HCT116 (cell line): Measurements from ENCODE around the gene MBTPS2. TPM values are rescaled to one million over a fixed set of nuclear protein-coding genes. Genes with fewer than 3 reads are reported as not detected.

Experiments used
- ATAC-seq: fragments of 200-7000 bp; cut with Tn5 transposase; 2 replicates; pipeline ENCODE4 v1.9.1; 2020; ENCODE audit warnings: mild to moderate bottlenecking, moderate library complexity
- BruUV-seq: library from RNA; stranded (reverse); fragments of 400-500 nt; replicated peaks from 2 replicates; lab custom pipeline; 2021; lab: Mats Ljungman, UMichigan
- CTCF ChIA-PET: fragments of 300-600 bp; sonication (Branson Sonifier 250); formaldehyde crosslinking; loops from one replicate; lab custom pipeline; 2021; ENCODE audit warnings: antibody characterized with exemption; lab: Charles Lee
- POLR2A ChIA-PET: fragments of 300-600, 350-600 bp; sonication (Branson Sonifier 250); formaldehyde crosslinking; loops from one replicate; lab custom pipeline; 2021; ENCODE audit warnings: antibody characterized with exemption; lab: Charles Lee
- RAD21 ChIA-PET, 2 experiments: fragments of 300-600 bp; sonication (Branson Sonifier 250); formaldehyde crosslinking; loops; one replicate each; lab custom pipeline; 2023; ENCODE audit warnings: low total read pairs in 2 of 2; ENCODE audit not compliant: uncharacterized antibody in 2 of 2, unreplicated experiment in 2 of 2, low non-redundant PET in 1 of 2; lab: Charles Lee
- DNase-seq: peaks from one replicate; pipeline ENCODE4 v3.0.0-alpha.2; 2010; ENCODE audit warnings: low read depth, low spot score
- H2AFZ ChIP-seq: fragments of 200-600 bp; shearing (Covaris generic), sonication (generic); 2 replicates; pipeline ENCODE4 v1.6.1; 2017; ENCODE audit warnings: low read depth, mixed run types, mixed read lengths, antibody characterized with exemption, low read length; ENCODE audit not compliant: poor library complexity, severe bottlenecking
- H3K27ac ChIP-seq: 2 replicates; pipeline ENCODE4 v1.5.1; 2012; ENCODE audit warnings: low read depth, low read length
- H3K27me3 ChIP-seq: fragments of 200-600 bp; sonication (generic); 2 replicates; pipeline ENCODE4 v1.6.1; 2016; ENCODE audit warnings: mixed run types, low read length, mixed read lengths; ENCODE audit not compliant: insufficient read depth
- H3K36me3 ChIP-seq, 2 experiments: fragments of 200-500 bp in 1 of 2; fragments of 200-600 bp in 1 of 2; sonication (Bioruptor generic) in 1 of 2; sonication (generic) in 1 of 2; 2 replicates each; pipeline versions ENCODE4 v1.5.1 to v1.6.1; 2014 to 2016; ENCODE audit warnings: low read length in 2 of 2, inconsistent platforms in 1 of 2, mixed read lengths in 1 of 2, mixed run types in 1 of 2; ENCODE audit not compliant: insufficient read depth in 2 of 2, control insufficient read depth in 1 of 2
- H3K4me1 ChIP-seq, 2 experiments: fragments of 200-600 bp in 1 of 2; sonication (generic) in 1 of 2; 2 replicates each; pipeline versions ENCODE4 v1.5.1 to v1.6.1; 2012 to 2017; ENCODE audit warnings: low read length in 2 of 2, inconsistent platforms in 1 of 2, mild to moderate bottlenecking in 1 of 2, mixed read lengths in 1 of 2, mixed run types in 1 of 2, moderate library complexity in 1 of 2; ENCODE audit not compliant: insufficient read depth in 2 of 2, control insufficient read depth in 1 of 2
- H3K4me2 ChIP-seq: fragments of 200-600 bp; sonication (generic); 2 replicates; pipeline ENCODE4 v1.6.1; 2017; ENCODE audit warnings: mixed run types, low read length, mixed read lengths
- H3K4me3 ChIP-seq, 2 experiments: fragments of 200-600 bp in 1 of 2; sonication (generic) in 1 of 2; replicated peaks in 1 of 2; 2 replicates each; pipeline ENCODE4 v1.5.1; 2011 to 2016; ENCODE audit warnings: low read length in 2 of 2, control low read depth in 1 of 2, low read depth in 1 of 2, mild to moderate bottlenecking in 1 of 2, mixed read lengths in 1 of 2, mixed run types in 1 of 2
- H3K79me2 ChIP-seq: fragments of 200-600 bp; sonication (generic); 2 replicates; pipeline ENCODE4 v1.6.1; 2017; ENCODE audit warnings: mild to moderate bottlenecking, mixed run types, low read length, moderate library complexity, mixed read lengths; ENCODE audit not compliant: insufficient read depth
- H3K9ac ChIP-seq: fragments of 200-600 bp; sonication (generic); 2 replicates; pipeline ENCODE4 v1.6.1; 2016; ENCODE audit warnings: low read length, mixed read lengths
- H3K9me2 ChIP-seq: fragments of 200-600 bp; sonication (generic), shearing (Covaris generic); 2 replicates; pipeline ENCODE4 v1.6.1; 2017; ENCODE audit warnings: mixed run types, mild to moderate bottlenecking, moderate library complexity; ENCODE audit not compliant: insufficient read depth
- H3K9me3 ChIP-seq, 2 experiments: fragments of 200-500 bp in 1 of 2; fragments of 200-600 bp in 1 of 2; sonication (Bioruptor generic) in 1 of 2; sonication (generic) in 1 of 2; 2 replicates each; pipeline ENCODE4 v1.6.1; 2014 to 2017; ENCODE audit warnings: low read length in 2 of 2, mixed read lengths in 2 of 2, inconsistent platforms in 1 of 2, low read depth in 1 of 2, mild to moderate bottlenecking in 1 of 2, mixed run types in 1 of 2, moderate library complexity in 1 of 2; ENCODE audit not compliant: control insufficient read depth in 1 of 2, insufficient read depth in 1 of 2
- H4K20me1 ChIP-seq: fragments of 200-600 bp; sonication (generic), shearing (Covaris generic); 2 replicates; pipeline ENCODE4 v1.6.1; 2017; ENCODE audit warnings: mixed run types, mild to moderate bottlenecking, moderate library complexity; ENCODE audit not compliant: insufficient read depth
- ATF3 ChIP-seq: IDR thresholded peaks from 2 replicates; pipeline ENCODE4 v1.6.1; 2012
- CTCF ChIP-seq, 3 experiments: fragments of 200-600 bp in 1 of 3; sonication (generic) in 1 of 3; IDR thresholded peaks in 2 of 3; conservative IDR thresholded peaks in 1 of 3; 2 replicates each; pipeline ENCODE4 v1.5.1; 2012 to 2017; ENCODE audit warnings: low read depth in 2 of 3, low read length in 2 of 3, antibody characterized with exemption in 1 of 3, borderline replicate concordance in 1 of 3, control low read depth in 1 of 3, mild to moderate bottlenecking in 1 of 3, mixed read lengths in 1 of 3, mixed run types in 1 of 3, moderate library complexity in 1 of 3; ENCODE audit not compliant: insufficient read depth in 1 of 3
- EGR1 ChIP-seq: IDR thresholded peaks from 2 replicates; pipeline ENCODE4 v1.6.1; 2012; ENCODE audit warnings: low read depth
- ELF1 ChIP-seq: IDR thresholded peaks from 2 replicates; pipeline ENCODE4 v1.6.1; 2012; ENCODE audit warnings: low read depth, borderline replicate concordance
- EZH2 ChIP-seq: fragments of 200-600 bp; sonication (generic); IDR thresholded peaks from 2 replicates; pipeline ENCODE4 v1.6.1; 2017; ENCODE audit warnings: antibody characterized with exemption, mixed run types
- EZH2phosphoT487 ChIP-seq: fragments of 200-600 bp; IDR thresholded peaks from 2 replicates; pipeline ENCODE4 v1.6.1; 2018; ENCODE audit warnings: antibody characterized with exemption, borderline replicate concordance
- FOSL1 ChIP-seq: IDR thresholded peaks from 2 replicates; pipeline ENCODE4 v1.6.1; 2012; ENCODE audit warnings: low read depth
- JUND ChIP-seq: IDR thresholded peaks from 2 replicates; pipeline ENCODE4 v1.6.1; 2012
- POLR2AphosphoS5 ChIP-seq: IDR thresholded peaks from 2 replicates; pipeline ENCODE4 v1.6.1; 2011; ENCODE audit warnings: mild to moderate bottlenecking, low read depth, low read length, moderate library complexity
- SRF ChIP-seq: IDR thresholded peaks from 2 replicates; pipeline ENCODE4 v1.6.1; 2012; ENCODE audit warnings: low read depth
- TCF7L2 ChIP-seq: IDR thresholded peaks from 2 replicates; pipeline ENCODE4 v1.7.0; 2011; ENCODE audit warnings: borderline replicate concordance, inconsistent platforms; ENCODE audit not compliant: insufficient read depth, insufficient read length; ENCODE audit errors: extremely low read depth
- YY1 ChIP-seq: IDR thresholded peaks from 2 replicates; pipeline ENCODE4 v1.6.1; 2011; ENCODE audit warnings: low read length, low read depth, moderate library complexity, mild to moderate bottlenecking; ENCODE audit not compliant: insufficient replicate concordance; ENCODE audit errors: extremely low read depth
- ZBTB33 ChIP-seq: IDR thresholded peaks from 2 replicates; pipeline ENCODE4 v1.6.1; 2011; ENCODE audit warnings: mild to moderate bottlenecking, low read length, moderate library complexity; ENCODE audit not compliant: insufficient replicate concordance; ENCODE audit errors: extremely low read depth
- ZFX ChIP-seq: fragments of 450-650 bp; IDR thresholded peaks from 2 replicates; pipeline ENCODE4 v1.6.1; 2017
- intact Hi-C: fragments of 100-400 bp; cut with micrococcal nuclease; formaldehyde crosslinking; loops from 2 replicates; pipeline ENCODE4 v1.10.0; 2022
- total RNA-seq: library from RNA; stranded (reverse); gene quantifications from one replicate; pipeline ENCODE4 v1.2.1, GENCODE V29; 2021; ENCODE audit not compliant: unreplicated experiment

Gene MBTPS2
- total RNA-seq, 1 experiment from 2014 or later: 16.9 TPM

- ATAC-seq (peak; percentile 77), DNase-seq (no peak)
- Histone ChIP-seq H3K4me3 (no peak overlapping the region), H3K27ac (no peak overlapping the region), H3K4me2 (peak overlapping the region; percentile 36), H4K20me1 (no peaks in the 10 kb centered on the region), H3K4me1 (peaks cover 4 to 42% of the 10 kb centered on the region in 2 experiments; a peak in 3 of 4 replicates), H3K9me3 (no peaks in the 10 kb centered on the region), H3K9me2 (no peaks in the 10 kb centered on the region), H3K36me3 (no peaks in the 10 kb centered on the region), H2AFZ (no peak overlapping the region), H3K9ac (no peak overlapping the region; the same call in 1 of the 2 replicates), H3K79me2 (no peaks in the 10 kb centered on the region), H3K27me3 (no peaks in the 10 kb centered on the region)
- BruUV-seq: no TSS peak
- ChIA-PET RAD21 (no interaction called here), CTCF (no interaction called here), POLR2A (no interaction called here)
- peak in 2 of 3 experiments; percentile 26 to 29; a peak in 3 of 6 replicates for TF ChIP-seq CTCF (IDR thresholded peaks at IDR 0.05 in 2 of 3, conservative IDR thresholded peaks at IDR 0.05 in 1 of 3; ENCODE audit: borderline replicate concordance in 1 of 3, insufficient read depth in 1 of 3, low read depth in 2 of 3, low read length in 2 of 3)
- no peak for TF ChIP-seq EZH2
- intact Hi-C loops: no loop called here
These were observed 93.7 kb downstream of the MBTPS2 start for GRCh38 chrX:21933077-21933476.

GRCh38 chrX:21934414-21934813 lies 95.0 kb downstream of the MBTPS2 start:
- no peak overlapping the region for H3K27ac ChIP-seq
- H3K79me2 ChIP-seq: no peaks in the 10 kb centered on the region
- H2AFZ ChIP-seq: no peak overlapping the region
- H3K9ac ChIP-seq: no peak overlapping the region
- RAD21 ChIA-PET: no interaction called here
- no peaks in the 10 kb centered on the region for H3K9me2 ChIP-seq
- H3K4me3 ChIP-seq: no peak overlapping the region
- POLR2A ChIA-PET: no interaction called here
- ATAC-seq (no peak), DNase-seq (no peak)
- BruUV-seq: no TSS peak
- H3K4me2 ChIP-seq: no peak overlapping the region; the same call in 1 of the 2 replicates
- H3K27me3 ChIP-seq: no peaks in the 10 kb centered on the region
- no peaks in the 10 kb centered on the region for H4K20me1 ChIP-seq
- TF ChIP-seq ZFX: no peak
- TF ChIP-seq EZH2phosphoT487: no peak
- no peak for TF ChIP-seq SRF
- no peak for TF ChIP-seq EGR1
- TF ChIP-seq EZH2: no peak
- no peak for TF ChIP-seq ATF3
- TF ChIP-seq POLR2AphosphoS5: no peak
- no peak for TF ChIP-seq FOSL1
- TF ChIP-seq JUND: no peak
- TF ChIP-seq TCF7L2: no peak
- no peak for TF ChIP-seq ELF1
- no peak for TF ChIP-seq YY1
- no peak for TF ChIP-seq ZBTB33
- peaks cover under 1 to 36% of the 10 kb centered on the region in 2 experiments; a peak in 3 of 4 replicates for H3K4me1 ChIP-seq
- no peaks in the 10 kb centered on the region for H3K36me3 ChIP-seq
- intact Hi-C loops: no loop called here
- CTCF ChIA-PET: no interaction called here
- no peaks in the 10 kb centered on the region for H3K9me3 ChIP-seq
